ENCODE measurements around the gene EIF2S2.

Gene EIF2S2

DNA sequence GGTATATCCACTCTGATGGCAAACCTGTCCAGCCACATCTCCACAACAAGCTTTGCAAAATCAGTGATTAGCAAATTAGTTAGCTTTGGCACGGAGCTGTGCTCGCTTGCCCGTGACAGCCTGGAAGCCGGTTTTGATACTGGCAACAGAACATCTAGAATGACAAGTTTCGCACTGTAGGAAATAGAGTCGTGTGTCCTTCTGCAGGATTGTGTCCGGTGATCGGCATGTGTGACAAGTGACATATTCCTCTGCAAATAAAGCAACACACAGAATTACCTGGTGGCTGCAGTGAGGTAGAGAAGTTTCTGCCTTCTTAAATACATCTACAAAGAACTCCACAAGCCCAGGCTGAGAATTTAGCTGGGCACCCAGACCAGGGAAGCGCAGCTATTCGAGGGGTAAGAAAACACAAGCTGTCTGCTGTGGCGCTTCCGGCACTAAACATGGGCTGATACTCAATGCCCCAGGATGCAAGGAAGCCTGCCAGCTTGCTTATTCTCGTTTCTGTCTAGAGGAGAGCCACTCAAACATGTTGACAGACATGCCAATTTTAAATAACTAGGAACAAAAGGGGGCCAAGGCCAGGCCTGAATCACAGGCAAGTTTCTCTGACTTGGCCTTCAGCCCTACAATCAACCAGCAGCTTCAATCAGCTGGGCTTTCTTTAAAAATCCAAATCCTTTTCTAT is 22.2 kb downstream of the EIF2S2 start:
- no peak for DNase-seq (ENCODE audit: low spot score)

DNA sequence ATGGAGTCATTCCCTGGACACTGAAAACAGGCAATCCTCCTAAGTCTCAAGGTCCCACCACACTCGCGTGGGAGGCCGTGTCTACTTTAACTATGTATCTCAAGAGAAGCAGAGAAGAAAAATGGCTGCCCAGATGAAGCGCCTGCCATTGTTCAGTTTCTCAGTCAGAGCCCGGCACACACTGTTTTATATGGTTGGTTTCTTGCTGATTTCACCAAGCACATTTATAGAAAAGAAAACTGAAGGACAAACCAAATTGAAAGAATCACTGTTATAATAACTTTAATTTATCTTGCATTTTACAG is 22.9 kb downstream of the EIF2S2 start:
- DNase-seq (ENCODE audit: low spot score) = no peak

DNA sequence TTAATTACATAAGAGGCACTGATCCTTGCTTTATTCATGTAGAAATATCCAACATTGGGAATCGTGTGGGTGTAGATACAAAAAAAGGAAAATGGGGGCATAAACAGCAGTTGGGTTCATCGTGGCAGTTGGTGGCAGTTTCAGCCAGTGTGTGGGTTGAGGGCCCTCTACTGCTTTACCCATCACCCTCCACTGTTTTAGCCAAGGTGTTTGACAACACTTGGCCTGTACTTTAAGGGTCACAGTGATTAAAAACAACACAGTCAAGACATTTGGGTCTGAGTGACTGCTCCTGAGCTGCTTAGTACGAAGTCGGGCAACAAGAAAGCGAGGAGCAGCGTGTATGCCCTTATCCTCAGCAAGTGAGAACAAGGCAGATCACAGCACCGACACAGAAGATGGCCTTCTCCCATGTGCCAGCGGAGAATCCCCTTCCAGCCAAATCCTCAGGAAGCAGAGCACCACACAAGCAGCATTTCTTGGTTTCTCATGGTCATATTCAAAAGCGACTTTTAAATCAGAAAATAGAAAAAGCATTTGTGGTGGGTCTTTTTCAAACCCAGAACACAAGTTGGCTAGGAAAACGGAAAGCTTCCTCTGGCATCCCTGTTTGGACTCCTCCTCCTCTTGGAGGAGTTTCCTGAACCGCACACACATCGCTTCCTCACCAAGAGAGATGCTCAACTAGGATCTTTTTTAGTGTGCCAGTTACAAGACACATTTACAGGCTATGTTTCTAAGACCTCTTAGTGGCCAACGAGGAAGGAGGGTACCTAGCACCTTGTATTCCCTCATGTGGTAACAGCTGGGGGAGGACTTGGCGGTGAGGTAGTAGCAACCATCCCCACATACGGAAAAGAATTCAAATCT is 23.5 kb downstream of the EIF2S2 start:
- DNase-seq (ENCODE audit: low spot score) = no peak

DNA sequence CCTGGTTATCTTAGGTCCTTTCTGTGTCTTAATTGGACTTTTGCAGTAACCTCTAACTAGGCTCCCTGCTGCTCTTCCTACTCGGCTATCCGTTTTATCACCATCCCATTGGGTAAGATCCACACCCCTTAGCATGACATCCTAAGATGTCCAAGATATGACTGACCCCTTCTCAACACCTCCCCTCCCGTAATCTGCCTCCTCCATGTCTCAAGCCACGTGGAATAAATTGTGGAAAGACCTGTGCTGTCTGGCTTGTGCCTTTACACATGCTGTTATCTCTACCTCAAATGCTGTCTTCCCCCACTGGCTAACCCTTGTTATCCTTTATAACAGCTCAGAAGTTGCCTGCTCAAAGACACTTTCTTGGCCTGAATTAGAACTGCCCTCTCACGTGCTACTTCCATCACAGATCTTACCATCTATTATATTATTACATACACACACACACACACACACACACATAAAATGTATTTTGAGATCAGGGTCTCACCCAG is 26.5 kb downstream of the EIF2S2 start:
- no peak for DNase-seq (ENCODE audit: low spot score)

DNA sequence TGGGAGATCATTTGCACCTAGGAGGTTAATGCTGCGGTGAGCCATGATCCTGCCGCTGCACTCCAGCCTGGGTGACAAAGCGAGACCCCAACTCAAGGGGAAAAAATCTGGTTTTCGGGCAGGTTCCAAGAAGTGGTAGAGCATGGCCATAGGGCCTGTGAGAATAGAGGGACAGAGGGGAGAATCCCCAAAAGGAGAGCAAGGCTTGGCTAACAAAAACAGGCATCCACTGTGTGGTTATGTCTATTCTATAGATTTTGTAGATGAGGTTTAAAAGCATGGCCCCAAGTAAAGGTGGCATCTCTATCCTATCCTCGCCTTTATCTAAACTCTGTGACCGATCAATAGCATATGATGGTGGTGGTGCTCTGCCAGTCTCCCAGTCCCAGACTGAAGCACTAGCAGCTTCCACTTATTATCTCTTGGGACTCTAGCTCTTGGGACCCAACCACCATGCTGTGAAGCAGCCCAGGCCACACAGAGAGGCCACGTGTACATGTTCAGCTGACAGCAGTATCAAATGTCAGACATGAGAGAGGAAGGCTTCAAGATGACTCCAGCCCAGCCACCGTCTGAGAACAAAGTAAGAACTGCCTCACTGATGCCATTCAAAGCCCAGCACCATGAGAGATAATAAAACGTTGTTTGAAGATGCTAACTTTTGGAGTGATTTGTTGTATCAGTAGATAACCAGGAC is 27.7 kb downstream of the EIF2S2 start:
- no peak for DNase-seq (ENCODE audit: low spot score)

DNA sequence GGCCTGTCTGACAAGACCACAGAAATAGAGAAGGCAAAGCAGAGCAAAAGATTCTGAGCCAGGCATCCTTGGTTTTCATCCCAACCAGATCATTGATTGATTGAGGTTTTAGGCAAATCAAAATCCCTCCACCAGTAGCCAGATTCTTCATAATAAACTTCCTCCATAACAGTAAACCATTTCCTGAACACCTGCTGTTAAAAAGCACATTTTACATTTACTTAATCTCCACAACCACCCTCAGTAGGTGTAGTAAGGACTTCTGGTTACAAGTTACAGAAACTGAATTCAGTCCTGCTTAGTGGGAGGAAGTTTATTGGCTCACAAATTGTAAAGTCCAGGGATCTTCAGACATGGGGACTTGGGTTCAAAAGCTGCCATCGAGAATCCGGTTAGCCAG is 28.3 kb downstream of the EIF2S2 start:
- DNase-seq (ENCODE audit: low spot score) = no peak

DNA sequence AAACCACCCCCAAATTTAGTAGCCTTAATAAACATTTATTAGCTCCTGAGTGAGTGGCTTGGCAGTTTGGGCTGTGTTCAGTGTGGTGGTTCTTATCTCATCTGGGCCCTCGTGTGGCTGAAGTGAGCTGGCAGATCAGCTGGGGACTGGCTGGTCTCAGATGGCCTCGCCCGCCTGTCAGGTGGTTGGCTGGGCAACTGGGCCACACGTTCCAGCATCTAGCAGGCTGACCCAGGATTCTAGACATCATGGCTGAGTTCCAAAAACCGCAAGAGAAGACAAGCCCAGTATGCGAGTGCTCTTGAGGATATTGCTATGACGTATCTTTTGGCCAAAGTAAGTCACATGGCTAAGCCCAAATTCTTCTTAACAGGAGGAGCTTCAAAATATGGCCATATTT is 28.9 kb downstream of the EIF2S2 start:
- peak; percentile 40 for DNase-seq (ENCODE audit: low spot score)

DNA sequence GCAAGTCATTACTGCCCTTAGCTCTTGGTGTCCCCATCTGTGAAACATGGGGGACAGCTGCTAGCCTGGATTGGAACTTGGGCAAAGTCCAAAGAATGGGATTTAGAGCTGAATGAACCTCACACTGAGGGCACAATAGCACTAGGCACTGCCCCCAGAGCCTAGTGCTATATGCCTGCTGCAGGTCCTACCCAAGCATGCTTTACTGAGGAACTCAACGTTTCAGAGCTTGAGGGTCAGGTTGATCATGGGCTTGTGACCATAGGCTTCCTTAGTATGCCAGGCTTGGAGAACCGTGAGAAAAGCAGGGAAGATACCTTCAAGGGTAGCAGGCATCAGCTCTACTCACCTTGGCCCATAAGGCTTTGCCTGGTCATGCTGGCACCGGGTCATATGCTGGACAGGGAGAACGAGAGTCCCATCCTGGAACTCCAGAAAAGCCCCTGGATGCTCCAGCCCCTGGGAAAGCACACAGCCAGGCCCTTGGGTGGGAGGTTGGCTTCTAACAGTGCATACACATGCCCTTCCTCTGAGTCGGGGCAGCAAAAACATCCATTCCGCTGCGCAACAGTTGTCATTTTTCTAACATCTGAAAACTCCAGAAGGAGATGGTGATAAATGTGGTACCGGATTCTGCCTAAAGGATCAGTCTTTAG is 29.7 kb downstream of the EIF2S2 start:
- DNase-seq (ENCODE audit: low spot score) = no peak

DNA sequence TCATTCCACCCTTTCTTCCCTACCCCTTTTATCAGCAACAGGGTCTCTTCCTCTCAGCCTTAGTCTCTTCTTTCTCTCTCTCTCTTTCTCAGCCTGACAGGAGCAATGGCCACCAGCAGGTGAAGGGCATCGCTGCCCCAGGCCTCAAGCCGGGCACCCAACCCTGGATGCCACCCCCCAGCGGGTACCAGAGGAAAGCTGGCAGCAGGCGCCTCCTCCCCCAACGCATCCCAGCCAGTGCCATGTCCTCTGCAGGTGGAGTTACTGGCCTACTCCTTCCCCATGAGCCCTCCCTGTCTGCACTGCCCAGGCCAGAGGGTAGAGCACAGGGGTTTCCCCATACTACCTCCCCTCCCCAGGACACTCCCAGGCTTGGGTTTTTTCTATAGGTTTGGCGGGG is 32.2 kb downstream of the EIF2S2 start:
- no peak for DNase-seq (ENCODE audit: low spot score)

DNA sequence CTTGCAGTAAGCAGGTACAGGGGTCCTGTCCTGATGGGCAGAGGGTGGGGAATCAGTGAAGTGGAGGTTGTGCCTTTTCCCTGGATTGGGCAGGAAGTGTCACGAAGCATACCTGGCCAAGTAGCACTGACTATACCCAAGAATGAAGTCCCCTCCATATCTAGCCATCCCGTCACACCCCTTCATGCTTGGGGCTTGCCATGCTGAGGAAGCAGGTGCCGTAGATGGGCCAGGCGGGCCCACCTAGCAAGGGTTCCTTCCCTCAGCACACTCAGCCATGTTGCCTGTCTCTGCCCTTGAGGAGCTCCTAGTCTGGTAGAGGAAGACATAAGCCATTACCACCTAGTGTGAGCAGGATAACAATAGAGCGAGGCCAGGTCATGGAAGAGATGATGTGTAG is 33.5 kb downstream of the EIF2S2 start:
- no peak for DNase-seq (ENCODE audit: low spot score)

DNA sequence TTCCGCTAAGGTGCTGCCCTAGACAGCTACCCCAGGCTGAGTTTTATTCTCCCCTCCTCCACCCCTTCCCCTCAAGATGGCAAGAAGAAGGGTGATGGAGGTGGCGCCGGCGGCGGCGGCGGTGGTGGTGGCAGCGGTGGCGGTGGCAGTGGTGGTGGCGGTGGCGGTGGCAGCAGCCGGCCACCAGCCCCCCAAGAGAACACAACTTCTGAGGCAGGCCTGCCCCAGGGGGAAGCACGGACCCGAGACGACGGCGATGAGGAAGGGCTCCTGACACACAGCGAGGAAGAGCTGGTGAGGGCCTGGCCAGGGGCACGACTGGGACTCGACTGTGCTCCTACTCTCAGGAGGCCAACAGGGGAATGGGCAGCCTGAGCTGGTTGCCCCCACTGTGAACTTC is 35.1 kb downstream of the EIF2S2 start:
- DNase-seq (ENCODE audit: low spot score) = no peak

DNA sequence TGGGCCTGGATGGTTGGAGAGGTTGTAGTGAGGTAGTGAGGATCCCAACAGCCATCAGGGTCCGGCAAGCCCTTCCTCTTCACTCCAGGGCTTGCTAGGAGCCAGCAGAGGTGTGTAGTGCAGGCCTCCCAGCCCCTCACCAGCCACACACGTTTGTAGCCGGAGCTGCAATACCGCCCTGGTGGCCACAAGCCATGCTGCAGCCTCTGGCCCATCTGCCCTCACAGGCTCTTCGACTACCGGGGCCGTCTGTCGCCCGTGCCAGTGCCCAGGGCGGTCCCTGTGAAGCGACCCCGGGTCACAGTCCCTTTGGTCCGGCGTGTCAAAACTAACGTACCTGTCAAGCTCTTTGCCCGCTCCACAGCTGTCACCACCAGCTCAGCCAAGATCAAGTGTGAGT is 36.4 kb downstream of the EIF2S2 start:
- peak; percentile 62 for DNase-seq (ENCODE audit: low spot score)

DNA sequence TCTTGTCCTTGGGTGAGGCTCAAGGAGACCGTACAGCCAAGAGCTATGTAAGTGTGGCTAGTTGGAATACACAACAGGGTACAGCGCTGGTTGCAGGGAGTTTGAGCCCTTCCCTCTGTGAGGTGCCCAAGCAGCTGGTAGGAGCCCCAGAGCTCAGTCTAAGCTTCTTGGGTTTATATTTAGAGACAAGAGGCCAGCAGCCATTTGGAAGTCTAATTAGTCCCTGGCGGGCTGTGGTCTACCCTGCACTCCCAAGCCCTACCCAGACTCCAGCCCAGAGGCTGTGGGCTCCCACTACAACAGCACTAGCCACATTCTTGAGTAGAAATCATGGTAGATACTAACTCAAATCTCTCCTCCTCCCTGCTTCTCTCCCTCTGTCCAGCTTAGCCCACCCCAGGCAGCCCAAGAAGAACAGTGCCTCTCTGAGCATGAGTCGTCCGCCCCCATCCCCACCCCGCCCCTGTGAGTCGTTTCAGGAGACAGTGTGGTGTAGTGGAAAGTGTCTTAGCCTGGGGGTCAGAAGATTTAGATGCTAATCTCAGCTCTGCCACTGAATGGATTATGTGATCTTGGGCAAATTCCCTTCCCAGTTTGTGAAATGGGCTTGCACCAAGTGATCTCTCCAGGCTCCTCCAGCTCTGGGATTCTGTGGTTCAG is 37.8 kb downstream of the EIF2S2 start:
- no peak for DNase-seq (ENCODE audit: low spot score)

DNA sequence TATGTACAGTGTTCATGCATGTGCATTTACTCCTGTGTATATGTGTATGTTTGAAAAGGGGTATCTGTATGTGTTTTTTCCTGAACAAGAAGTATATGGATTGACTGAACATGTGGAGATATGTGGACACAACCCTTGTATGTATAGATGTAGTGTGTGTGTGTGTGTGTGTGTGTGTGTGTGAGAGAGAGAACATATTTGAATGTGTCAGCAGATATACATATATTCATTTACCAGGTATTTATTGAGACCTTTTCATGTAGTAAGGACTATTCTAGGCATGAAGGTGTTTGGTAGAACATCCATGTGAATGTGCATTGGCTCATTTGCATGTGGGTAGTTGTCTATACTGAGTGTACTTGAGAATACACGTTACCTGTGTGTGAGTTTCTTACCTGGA is 39.3 kb downstream of the EIF2S2 start:
- no peak for DNase-seq (ENCODE audit: low spot score)

DNA sequence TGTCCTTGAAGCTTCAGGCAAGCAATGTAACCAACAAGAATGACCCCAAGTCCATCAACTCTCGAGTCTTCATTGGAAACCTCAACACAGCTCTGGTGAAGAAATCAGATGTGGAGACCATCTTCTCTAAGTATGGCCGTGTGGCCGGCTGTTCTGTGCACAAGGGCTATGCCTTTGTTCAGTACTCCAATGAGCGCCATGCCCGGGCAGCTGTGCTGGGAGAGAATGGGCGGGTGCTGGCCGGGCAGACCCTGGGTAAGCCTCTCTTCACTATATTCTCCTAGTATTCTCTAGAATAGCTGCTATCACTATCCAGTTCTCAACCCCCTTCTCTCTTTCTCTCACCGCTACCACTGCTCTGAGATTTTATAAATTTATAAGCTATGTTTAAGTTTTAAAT is 40.0 kb downstream of the EIF2S2 start:
- no peak for DNase-seq (ENCODE audit: low spot score)

DNA sequence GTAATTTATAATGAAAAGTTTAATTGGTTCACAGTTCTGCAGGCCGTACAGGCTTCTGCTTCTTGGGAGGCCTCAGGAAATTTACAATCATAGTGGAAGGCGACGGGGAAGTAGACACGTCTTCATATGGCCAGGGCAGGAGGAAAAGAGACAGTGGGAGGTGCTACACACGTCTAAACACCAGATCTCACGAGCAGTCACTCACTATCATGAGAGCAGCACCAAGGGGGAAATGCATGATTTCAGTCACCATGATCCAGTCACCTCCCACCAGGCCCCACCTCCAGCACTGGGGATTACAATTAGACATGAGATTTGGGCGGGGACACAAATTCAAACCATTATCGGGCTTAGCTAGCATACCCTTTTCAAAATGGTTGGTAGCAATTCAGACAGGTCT is 41.2 kb downstream of the EIF2S2 start:
- no peak for DNase-seq (ENCODE audit: low spot score)

DNA sequence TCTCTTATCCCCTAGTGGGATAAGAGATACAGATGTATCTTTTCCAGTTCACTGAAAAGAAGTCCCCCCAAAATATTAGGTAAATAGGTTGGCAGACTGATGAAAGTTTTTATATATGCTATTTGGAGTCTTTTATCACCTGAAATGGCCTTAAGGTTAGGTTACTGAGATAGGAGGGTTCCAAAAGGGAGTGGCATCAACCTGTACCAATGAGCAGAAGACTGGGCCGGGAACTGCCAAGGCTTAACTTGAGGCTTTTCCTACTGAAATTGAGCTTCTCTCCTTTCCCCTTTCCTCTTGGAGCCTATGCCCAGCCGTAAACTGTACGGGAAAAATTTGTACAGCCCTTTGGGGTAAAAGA is 42.0 kb downstream of the EIF2S2 start:
- DNase-seq (ENCODE audit: low spot score) = no peak

DNA sequence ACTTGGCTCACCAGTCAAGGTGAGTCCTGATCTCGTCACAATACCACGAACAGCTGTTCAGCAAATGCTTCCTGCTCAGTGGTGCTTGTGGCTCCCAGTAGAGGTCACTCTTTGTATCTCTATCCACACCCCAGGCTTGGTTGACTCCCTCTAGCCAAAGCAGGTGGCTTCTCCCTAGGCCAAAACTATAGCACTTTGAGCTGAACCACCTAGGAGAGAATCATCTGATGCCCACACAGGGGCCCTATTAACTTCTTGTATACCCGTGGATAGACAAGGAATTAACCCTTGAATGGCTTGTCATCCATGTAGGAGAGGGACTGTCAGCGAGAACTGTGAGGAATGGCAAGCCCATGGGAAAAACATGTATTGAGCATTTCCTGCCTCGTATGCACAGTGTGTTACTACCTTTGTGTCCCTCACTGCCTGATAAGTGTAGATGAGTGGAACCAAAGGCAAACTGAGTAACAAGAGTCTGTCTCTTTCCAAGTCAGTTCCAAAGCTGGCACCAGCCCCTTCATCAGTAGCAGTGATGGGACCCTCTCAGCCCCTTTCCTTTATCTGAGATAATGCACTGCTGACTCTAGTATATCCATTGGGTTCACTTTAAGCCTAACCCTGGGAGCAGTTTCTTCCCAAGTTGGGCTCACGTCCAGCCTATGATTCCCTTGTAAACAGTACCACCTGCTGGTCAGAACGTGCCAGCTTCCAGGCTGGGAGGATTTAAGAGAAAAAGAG is 42.5 kb downstream of the EIF2S2 start:
- peak; percentile 74 for DNase-seq (ENCODE audit: low spot score)

DNA sequence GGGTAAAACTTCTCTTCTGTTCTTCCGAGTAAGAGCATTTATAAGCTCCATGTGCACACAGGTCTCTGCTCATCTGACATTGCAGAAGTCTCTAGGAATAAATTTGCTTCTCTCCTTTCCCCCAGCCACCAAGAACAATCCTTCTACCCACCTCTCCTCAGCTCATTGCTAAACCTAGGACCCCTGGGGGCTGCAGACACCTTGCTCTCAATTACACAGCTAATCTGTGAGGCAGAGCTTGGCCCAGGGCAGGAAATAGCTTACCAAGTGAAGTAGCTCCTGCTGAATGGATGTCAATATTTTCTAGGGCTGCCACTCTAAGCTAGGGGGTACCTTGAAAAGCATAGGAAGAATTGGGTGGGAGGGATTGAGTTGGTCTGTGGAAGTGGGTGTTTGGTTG is 44.0 kb downstream of the EIF2S2 start:
- no peak for DNase-seq (ENCODE audit: low spot score)

DNA sequence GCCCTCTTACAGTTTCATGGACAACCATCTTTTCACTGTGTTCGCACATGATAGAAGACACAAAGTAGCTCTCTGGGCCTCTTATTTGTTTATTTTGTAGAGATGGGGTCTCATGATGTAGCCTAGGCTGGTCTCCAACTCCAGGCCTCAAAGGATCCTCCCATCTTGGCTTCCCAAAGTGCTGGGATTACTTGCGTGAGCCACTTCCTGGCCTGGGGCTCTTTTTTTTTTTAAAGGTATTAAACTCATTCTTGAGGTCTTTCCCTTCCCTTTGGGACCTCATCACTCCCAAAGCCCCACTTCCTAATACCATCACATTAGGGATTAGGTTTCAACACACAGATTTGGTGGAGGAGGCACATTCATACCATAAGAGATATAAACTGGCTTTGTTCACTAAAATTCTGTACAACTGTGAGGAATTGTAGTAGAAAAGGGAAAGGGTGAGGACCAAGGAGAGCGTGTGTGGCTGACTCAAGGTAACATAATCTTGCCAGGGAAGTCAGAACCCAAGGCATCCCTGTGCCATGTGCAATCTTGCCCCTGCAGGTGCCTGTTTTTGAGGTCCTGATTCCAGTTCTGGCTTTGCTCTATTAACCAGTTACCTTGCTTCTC is 45.5 kb downstream of the EIF2S2 start:
- no peak for DNase-seq (ENCODE audit: low spot score)

DNA sequence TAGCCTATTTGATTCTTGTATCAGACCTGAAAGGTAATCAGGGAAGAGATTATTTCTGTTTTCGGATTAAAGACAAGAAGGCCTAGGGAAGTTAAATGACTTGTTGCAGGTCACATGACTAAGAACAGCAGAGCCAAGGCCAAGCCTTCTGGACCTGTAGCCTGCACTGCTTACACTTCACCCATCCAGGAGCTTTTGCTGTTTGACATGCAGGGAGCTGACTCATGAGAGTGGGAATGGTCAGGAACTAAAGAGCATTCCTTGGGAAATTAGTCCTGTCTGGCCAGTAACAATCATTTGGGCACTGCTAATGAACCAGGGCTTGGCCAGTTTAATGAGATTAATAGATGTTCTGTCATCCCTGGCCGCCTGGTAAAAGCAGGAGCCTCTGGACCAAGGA is 46.8 kb downstream of the EIF2S2 start:
- DNase-seq (ENCODE audit: low spot score) = no peak

All from iPS-NIHi11 (cell line).